Tibial nerve (tissue), 4 donors: ENCODE measurements around the gene P2RY8. TPM values are rescaled to one million over a fixed set of nuclear protein-coding genes. Genes with fewer than 3 reads are reported as not detected.

Source experiments
- DNase-seq, 2 donors: peaks; one replicate each; pipeline ENCODE4 v3.0.0-alpha.2; 2019; ENCODE audit warnings: low spot score in 2 of 2
- H3K27ac ChIP-seq, 4 donors: fragments of 200-600 bp; sonication (generic) in 3 of 4; one replicate each; pipeline ENCODE4 v1.5.1; 2017 to 2019; ENCODE audit warnings: mild to moderate bottlenecking in 1 of 4
- H3K27me3 ChIP-seq, 2 donors: fragments of 200-600 bp; sonication (generic) in 1 of 2; one replicate each; pipeline versions ENCODE4 v1.5.1 to v1.6.0; 2017 to 2019
- H3K36me3 ChIP-seq, 3 donors: fragments of 200-600 bp; sonication (generic); one replicate each; pipeline ENCODE4 v1.5.1; 2018 to 2019
- H3K4me1 ChIP-seq, 4 donors: fragments of 200-600 bp; sonication (generic) in 3 of 4; one replicate each; pipeline ENCODE4 v1.5.1; 2017 to 2019
- H3K4me3 ChIP-seq, 4 donors: fragments of 200-600 bp; sonication (generic) in 3 of 4; one replicate each; pipeline ENCODE4 v1.5.1; 2017 to 2019; ENCODE audit warnings: mild to moderate bottlenecking in 1 of 4, moderate library complexity in 1 of 4
- H3K9me3 ChIP-seq, 4 donors: fragments of 200-600 bp; sonication (generic) in 3 of 4; one replicate each; pipeline ENCODE4 v1.5.1; 2017 to 2019
- CTCF ChIP-seq, 5 experiments: fragments of 200-600 bp in 3 of 5; fragments of 450-650 bp in 2 of 5; sonication (generic) in 3 of 5; IDR thresholded peaks; one replicate each; pipeline ENCODE4 v1.5.1; 2016 to 2019; ENCODE audit warnings: antibody characterized with exemption in 5 of 5, mild to moderate bottlenecking in 3 of 5, moderate library complexity in 2 of 5
- EP300 ChIP-seq, 2 donors: sonication (generic); formaldehyde crosslinking; IDR thresholded peaks; one replicate each; pipeline ENCODE4 v1.6.1; 2017; ENCODE audit warnings: antibody characterized with exemption in 2 of 2, mild to moderate bottlenecking in 1 of 2
- POLR2A ChIP-seq, 2 donors: fragments of 450-650 bp; IDR thresholded peaks; one replicate each; pipeline ENCODE4 v1.6.1; 2017; ENCODE audit warnings: antibody characterized with exemption in 2 of 2, mild to moderate bottlenecking in 2 of 2, moderate library complexity in 2 of 2
- WGBS, 2 donors: methylation state at CpG; one replicate each; pipeline ENCODE4 v1.1.5; 2018; 5-methylcytosine and 5-hydroxymethylcytosine counted together
- total RNA-seq, 4 donors: library from RNA; depleted of rRNA; stranded (reverse); fragments of >200 nt; gene quantifications; one replicate each; pipeline ENCODE4 v1.1.0, GENCODE V29; 2016

The P2RY8 gene
- total RNA-seq, 4 donors from 2014 or later = 0.84 to 2.8 (median 1.2) TPM

DNA sequence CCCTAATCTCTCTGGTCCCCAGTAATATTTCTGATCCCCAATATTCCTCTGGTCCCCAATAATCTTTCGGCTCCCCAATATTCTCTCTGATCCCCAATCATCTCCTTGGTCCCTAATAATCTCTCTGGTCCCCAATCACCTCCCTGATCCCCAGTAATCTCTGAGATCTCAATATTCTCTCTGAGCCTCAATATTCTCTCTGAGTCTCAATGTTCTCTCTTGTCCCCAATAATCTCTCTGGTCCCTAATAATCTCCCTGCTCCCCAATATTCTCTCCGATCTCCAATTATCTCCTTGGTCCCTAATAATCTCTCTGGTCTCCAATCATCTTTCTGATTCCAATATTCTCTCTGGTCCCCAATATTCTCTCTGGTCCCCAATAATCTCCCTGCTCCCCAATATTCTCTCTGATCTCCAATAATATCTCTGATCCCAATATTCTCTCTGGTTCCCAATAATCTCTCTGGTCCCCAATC lies 17.9 kb downstream of the P2RY8 start:
- Histone ChIP-seq H3K27me3 (no peaks in the 10 kb centered on the region), H3K36me3 (no peaks in the 10 kb centered on the region), H3K27ac (no peak overlapping the region), H3K4me1 (no peaks in the 10 kb centered on the region), H3K9me3 (peaks cover 0 to 54% (median 0%) of the 10 kb centered on the region in 4 donors), H3K4me3 (no peak overlapping the region)
- DNase-seq = no peak
- TF ChIP-seq CTCF (IDR thresholded peaks at IDR 0.05) = no peak
- TF ChIP-seq EP300 (IDR thresholded peaks at IDR 0.05) = no peak
- no peak for TF ChIP-seq POLR2A (IDR thresholded peaks at IDR 0.05)
- WGBS, 2 donors = 96% methylated on average over 2 of the region's 2 CpGs

GRCh38 chrX:1518512-1518911 lies 18.5 kb downstream of the P2RY8 start:
- no peak overlapping the region for H3K4me3 ChIP-seq
- no peaks in the 10 kb centered on the region for H3K4me1 ChIP-seq
- no peak for DNase-seq
- peaks cover 0 to 54% (median 0%) of the 10 kb centered on the region in 4 donors for H3K9me3 ChIP-seq
- no peaks in the 10 kb centered on the region for H3K36me3 ChIP-seq
- 85 to 96% methylated on average over 1 of the region's 1 CpG for WGBS, 2 donors
- TF ChIP-seq POLR2A (IDR thresholded peaks at IDR 0.05) (no peak), CTCF (IDR thresholded peaks at IDR 0.05) (no peak), EP300 (IDR thresholded peaks at IDR 0.05) (no peak)
- no peak overlapping the region for H3K27ac ChIP-seq
- H3K27me3 ChIP-seq = no peaks in the 10 kb centered on the region

- Histone ChIP-seq H3K27ac (no peak overlapping the region), H3K36me3 (no peaks in the 10 kb centered on the region), H3K4me1 (no peaks in the 10 kb centered on the region), H3K4me3 (no peak overlapping the region), H3K27me3 (no peaks in the 10 kb centered on the region), H3K9me3 (peaks cover 0 to 51% (median 0%) of the 10 kb centered on the region in 4 donors)
- 70 to 75% methylated on average over 9 of the region's 9 CpGs for WGBS, 2 donors
- TF ChIP-seq CTCF (IDR thresholded peaks at IDR 0.05) (no peak), POLR2A (IDR thresholded peaks at IDR 0.05) (no peak), EP300 (IDR thresholded peaks at IDR 0.05) (no peak)
- no peak for DNase-seq
Measured at GRCh38 chrX:1516596-1517104, 20.3 kb downstream of the P2RY8 start.

- Histone ChIP-seq H3K4me1 (no peaks in the 10 kb centered on the region), H3K4me3 (no peak overlapping the region), H3K27me3 (no peaks in the 10 kb centered on the region), H3K9me3 (peaks cover 0 to 26% (median 0%) of the 10 kb centered on the region in 4 donors), H3K27ac (no peak overlapping the region), H3K36me3 (no peaks in the 10 kb centered on the region)
- TF ChIP-seq EP300 (IDR thresholded peaks at IDR 0.05) (no peak), CTCF (IDR thresholded peaks at IDR 0.05) (no peak), POLR2A (IDR thresholded peaks at IDR 0.05) (no peak)
- 85% methylated on average over 5 of the region's 5 CpGs for WGBS, 2 donors
- no peak for DNase-seq
Measured at GRCh38 chrX:1511829-1512228, 25.2 kb downstream of the P2RY8 start.

DNA sequence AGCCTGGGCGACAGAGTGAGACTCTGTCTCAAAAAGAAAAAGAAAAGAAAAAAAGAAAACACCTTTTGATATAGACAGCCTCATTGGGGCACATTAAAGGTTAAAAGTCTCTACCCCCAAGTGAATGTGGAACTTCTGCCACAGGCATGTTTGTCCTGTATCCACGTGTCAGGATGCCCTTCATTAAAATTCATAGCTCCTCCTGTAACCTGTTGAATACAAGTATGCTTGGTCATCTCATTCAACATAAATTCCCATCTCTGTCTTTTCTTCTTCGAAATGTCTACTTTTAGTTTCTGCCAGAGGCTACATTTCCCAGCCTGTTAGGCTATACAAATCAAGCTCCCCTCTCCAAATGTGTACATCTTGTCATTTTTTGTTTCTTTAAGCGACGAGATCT lies 25.8 kb downstream of the P2RY8 start:
- peaks cover 0 to 30% (median 0%) of the 10 kb centered on the region in 4 donors for H3K9me3 ChIP-seq
- no peaks in the 10 kb centered on the region for H3K27me3 ChIP-seq
- H3K36me3 ChIP-seq = no peaks in the 10 kb centered on the region
- WGBS, 2 donors = 52 to 68% methylated on average over 5 of the region's 5 CpGs
- no peak overlapping the region for H3K4me3 ChIP-seq
- no peak overlapping the region for H3K27ac ChIP-seq
- no peak for TF ChIP-seq CTCF (IDR thresholded peaks at IDR 0.05)
- no peak for TF ChIP-seq POLR2A (IDR thresholded peaks at IDR 0.05)
- TF ChIP-seq EP300 (IDR thresholded peaks at IDR 0.05) = no peak
- no peak for DNase-seq
- H3K4me1 ChIP-seq = no peaks in the 10 kb centered on the region
